ENCODE results near the gene FZD4. TPM values are rescaled to one million over a fixed set of nuclear protein-coding genes. Genes with fewer than 3 reads are reported as not detected.

The FZD4 gene
- total and polyA plus RNA-seq, 10 of the 15 experiments (the other 5 are each of a cell fraction or from before 2014, with no cell fraction given): under 0.01 to 0.13 (median 0.01) TPM; not detected in 6

GRCh38 chr11:86934926-86935579, 20.1 kb downstream of the FZD4 start (continued):
- TF ChIP-seq SIN3A (IDR thresholded peaks at IDR 0.05; ENCODE audit: low read depth, low read length): no peak
- TF ChIP-seq, protein P1, sequence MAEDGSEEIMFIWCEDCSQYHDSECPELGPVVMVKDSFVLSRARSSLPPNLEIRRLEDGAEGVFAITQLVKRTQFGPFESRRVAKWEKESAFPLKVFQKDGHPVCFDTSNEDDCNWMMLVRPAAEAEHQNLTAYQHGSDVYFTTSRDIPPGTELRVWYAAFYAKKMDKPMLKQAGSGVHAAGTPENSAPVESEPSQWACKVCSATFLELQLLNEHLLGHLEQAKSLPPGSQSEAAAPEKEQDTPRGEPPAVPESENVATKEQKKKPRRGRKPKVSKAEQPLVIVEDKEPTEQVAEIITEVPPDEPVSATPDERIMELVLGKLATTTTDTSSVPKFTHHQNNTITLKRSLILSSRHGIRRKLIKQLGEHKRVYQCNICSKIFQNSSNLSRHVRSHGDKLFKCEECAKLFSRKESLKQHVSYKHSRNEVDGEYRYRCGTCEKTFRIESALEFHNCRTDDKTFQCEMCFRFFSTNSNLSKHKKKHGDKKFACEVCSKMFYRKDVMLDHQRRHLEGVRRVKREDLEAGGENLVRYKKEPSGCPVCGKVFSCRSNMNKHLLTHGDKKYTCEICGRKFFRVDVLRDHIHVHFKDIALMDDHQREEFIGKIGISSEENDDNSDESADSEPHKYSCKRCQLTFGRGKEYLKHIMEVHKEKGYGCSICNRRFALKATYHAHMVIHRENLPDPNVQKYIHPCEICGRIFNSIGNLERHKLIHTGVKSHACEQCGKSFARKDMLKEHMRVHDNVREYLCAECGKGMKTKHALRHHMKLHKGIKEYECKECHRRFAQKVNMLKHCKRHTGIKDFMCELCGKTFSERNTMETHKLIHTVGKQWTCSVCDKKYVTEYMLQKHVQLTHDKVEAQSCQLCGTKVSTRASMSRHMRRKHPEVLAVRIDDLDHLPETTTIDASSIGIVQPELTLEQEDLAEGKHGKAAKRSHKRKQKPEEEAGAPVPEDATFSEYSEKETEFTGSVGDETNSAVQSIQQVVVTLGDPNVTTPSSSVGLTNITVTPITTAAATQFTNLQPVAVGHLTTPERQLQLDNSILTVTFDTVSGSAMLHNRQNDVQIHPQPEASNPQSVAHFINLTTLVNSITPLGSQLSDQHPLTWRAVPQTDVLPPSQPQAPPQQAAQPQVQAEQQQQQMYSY (CRISPR knock-in tag; IDR thresholded peaks at IDR 0.05): no peak

GRCh38 chr11:86934582-86934900, 20.7 kb downstream of the FZD4 start:
- no peak overlapping the region for H2AFZ ChIP-seq (ENCODE audit: control insufficient read depth, low read depth, low read length)
- no peaks in the 10 kb centered on the region for H3K36me3 ChIP-seq (ENCODE audit: control insufficient read depth in 2 of 2, insufficient read depth in 2 of 2, low read length in 1 of 2)
- DNase-seq (ENCODE audit: low read depth, low spot score): no peak
- RAD21 ChIA-PET (ENCODE audit: unreplicated experiment): interaction anchor here (0.8 to 1.4 kb wide), 2 partner anchors 357 to 487 kb away, joined by 3 to 4 read pairs; no protein-coding TSS in a partner anchor
- H3K27me3 ChIP-seq (replicated peaks in 1 of 2; ENCODE audit: control insufficient read depth in 2 of 2, insufficient read depth in 2 of 2, low read length in 1 of 2): no peaks in the 10 kb centered on the region
- POLR2A ChIA-PET: no interaction called here
- no peaks in the 10 kb centered on the region for H3K79me2 ChIP-seq (ENCODE audit: control insufficient read depth, insufficient read depth, low read length)
- no peak overlapping the region for H3K4me3 ChIP-seq
- no peak overlapping the region for H3K4me2 ChIP-seq (ENCODE audit: control insufficient read depth, insufficient read depth)
- SMC1A ChIA-PET (ENCODE audit: uncharacterized antibody, unreplicated experiment): interaction anchor here (1.2 kb wide), 1 partner anchor 14 kb away, joined by 3 read pairs; no protein-coding TSS in a partner anchor
- no peak for FAIRE-seq
- intact Hi-C loops (cut with micrococcal nuclease; ENCODE audit: unreplicated experiment): no loop called here
- no peak overlapping the region for H3K27ac ChIP-seq (ENCODE audit: control insufficient read depth, insufficient read depth)
- no peak overlapping the region for H3K9ac ChIP-seq (ENCODE audit: control insufficient read depth, insufficient read depth, low read length)
- no peaks in the 10 kb centered on the region for H3K9me3 ChIP-seq (replicated peaks; ENCODE audit: control insufficient read depth, insufficient read depth, low read length)
- H3K4me1 ChIP-seq (ENCODE audit: control insufficient read depth, insufficient read depth, low read length): no peaks in the 10 kb centered on the region
- ATAC-seq: no peak
- BruUV-seq (replicated peaks): no TSS peak
- no peaks in the 10 kb centered on the region for H4K20me1 ChIP-seq (ENCODE audit: control insufficient read depth, insufficient read depth)
- in situ Hi-C loops (cut with MboI): no loop called here
- CTCF ChIA-PET: interaction anchor here (0.9 to 2.1 kb wide), 4 partner anchors 10 to 487 kb away, joined by 3 to 8 read pairs (median 8); no protein-coding TSS in a partner anchor
- TF ChIP-seq NFIC (IDR thresholded peaks at IDR 0.05; ENCODE audit: low read depth, low read length) (no peak), MXI1 (IDR thresholded peaks at IDR 0.05; ENCODE audit: low read depth, low read length) (no peak), ZNF592 (IDR thresholded peaks at IDR 0.05) (no peak), EZH2 (IDR thresholded peaks at IDR 0.05; ENCODE audit: borderline replicate concordance, control insufficient read depth, low read depth, low read length) (no peak), FOS (IDR thresholded peaks at IDR 0.05; ENCODE audit: borderline replicate concordance, extremely low read depth, insufficient read length) (no peak), TCF7 (IDR thresholded peaks at IDR 0.05; ENCODE audit: borderline replicate concordance) (no peak), ATF7 (IDR thresholded peaks at IDR 0.05; ENCODE audit: low read depth) (no peak), ATF3 (IDR thresholded peaks at IDR 0.05; ENCODE audit: borderline replicate concordance, extremely low read depth, low read depth, low read length) (no peak), BCL3 (IDR thresholded peaks at IDR 0.05; ENCODE audit: borderline replicate concordance, insufficient read depth, low read depth, low read length, poor library complexity, severe bottlenecking) (no peak), FOXK2 (IDR thresholded peaks at IDR 0.05) (no peak)

All from GM12878 (cell line).